Tibial nerve (tissue), 4 donors: Measurements from ENCODE around the gene PKP2.

Experiments
- CTCF ChIP-seq, 5 experiments: fragments of 200-600 bp in 3 of 5; fragments of 450-650 bp in 2 of 5; sonication (generic) in 3 of 5; IDR thresholded peaks; one replicate each; pipeline ENCODE4 v1.5.1; 2016 to 2019; ENCODE audit warnings: antibody characterized with exemption in 5 of 5, mild to moderate bottlenecking in 3 of 5, moderate library complexity in 2 of 5
- EP300 ChIP-seq, 2 donors: sonication (generic); formaldehyde crosslinking; IDR thresholded peaks; one replicate each; pipeline ENCODE4 v1.6.1; 2017; ENCODE audit warnings: antibody characterized with exemption in 2 of 2, mild to moderate bottlenecking in 1 of 2
- POLR2A ChIP-seq, 2 donors: fragments of 450-650 bp; IDR thresholded peaks; one replicate each; pipeline ENCODE4 v1.6.1; 2017; ENCODE audit warnings: antibody characterized with exemption in 2 of 2, mild to moderate bottlenecking in 2 of 2, moderate library complexity in 2 of 2

- TF ChIP-seq CTCF (IDR thresholded peaks at IDR 0.05) (peak in 2 of 5 experiments; percentile 19 to 24), POLR2A (IDR thresholded peaks at IDR 0.05) (no peak), EP300 (IDR thresholded peaks at IDR 0.05) (no peak)
Measured at GRCh38 chr12:32895688-32896431, 717 bp downstream of the PKP2 start.
